ENCODE data around the gene GDAP1L1.
A peak's percentile ranks its signal among the peaks of the same experiment; 100 is the strongest.
"Not testable (repeated sequence)": the region's sequence is repeated elsewhere in the genome, so short reads cannot be mapped to it uniquely, and the experiment has no call there.

Gene GDAP1L1

GRCh38 chr20:44219791-44220190 is 27.3 kb upstream of the GDAP1L1 start:
- no peak for DNase-seq (ENCODE audit: low spot score)

DNA sequence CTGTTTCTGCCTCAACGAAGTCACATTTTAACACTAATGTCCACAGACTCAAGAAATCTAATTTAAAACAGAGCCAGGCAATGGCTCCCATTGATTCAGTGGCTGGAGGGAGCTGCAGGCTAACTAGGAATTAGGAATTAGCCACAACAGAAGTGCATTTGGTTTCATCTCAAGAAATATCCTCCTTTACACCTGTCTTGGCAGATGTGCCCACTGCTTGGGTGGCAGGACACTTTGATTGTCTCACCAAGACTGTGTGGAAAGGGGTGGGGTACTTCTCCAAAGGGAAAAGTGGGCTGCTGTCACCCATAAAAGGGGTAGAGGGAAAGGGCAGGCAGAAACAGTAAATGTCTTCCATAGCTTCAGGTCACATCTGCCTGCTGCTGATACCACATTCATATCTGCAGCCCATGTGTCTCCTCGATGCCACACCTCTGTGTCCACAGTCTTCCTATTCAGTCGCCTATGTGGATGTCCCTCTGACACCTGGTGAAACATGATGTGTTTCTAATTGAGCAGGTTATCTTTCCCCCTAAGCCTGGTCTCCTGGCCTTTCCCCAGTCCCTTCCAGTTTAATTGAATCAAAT is 25.6 kb upstream of the GDAP1L1 start:
- DNase-seq (ENCODE audit: low spot score) = no peak

GRCh38 chr20:44222027-44222426 is 25.1 kb upstream of the GDAP1L1 start:
- no peak for DNase-seq (ENCODE audit: low spot score)

GRCh38 chr20:44222633-44223368 is 24.3 kb upstream of the GDAP1L1 start:
- DNase-seq (ENCODE audit: low spot score) = no peak

DNA sequence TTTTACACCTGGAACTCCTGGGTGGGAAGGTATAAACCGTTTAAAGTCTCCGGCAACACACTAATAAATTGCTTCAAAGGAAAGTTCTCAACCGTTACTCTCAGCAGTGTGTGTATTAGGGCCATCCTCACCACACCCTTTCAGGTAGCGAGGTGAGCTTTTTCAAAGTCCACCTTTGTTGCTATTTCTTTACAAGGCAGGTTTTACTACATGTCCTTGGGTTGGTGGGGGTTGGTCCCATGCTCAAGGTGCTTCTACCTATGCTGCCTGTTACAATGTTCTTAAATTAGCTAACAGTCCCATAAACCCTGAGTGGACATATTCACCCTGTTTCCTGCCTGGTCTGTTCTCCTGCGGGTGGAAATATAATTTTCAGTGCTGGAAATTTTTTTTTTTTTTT is 23.4 kb upstream of the GDAP1L1 start:
- DNase-seq (ENCODE audit: low spot score) = no peak

DNA sequence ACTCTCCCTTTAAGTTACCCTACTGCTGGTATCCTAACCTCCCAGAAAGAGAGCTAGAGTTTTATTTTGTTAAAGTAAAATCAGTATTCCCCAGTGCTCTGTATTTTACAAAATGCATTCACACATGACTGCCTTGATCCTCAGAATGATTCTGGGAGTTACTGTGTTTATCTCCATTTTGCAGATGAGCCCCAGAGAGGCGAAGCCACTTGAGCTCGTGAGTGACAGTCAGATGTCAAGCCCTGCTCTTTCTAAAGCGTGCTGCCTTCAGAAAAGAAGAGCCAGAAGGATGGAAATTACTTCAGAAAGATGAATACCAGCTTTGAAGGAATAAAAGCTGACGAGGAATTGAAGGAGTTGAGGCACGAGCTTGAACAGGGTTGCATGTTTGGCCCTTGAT is 22.5 kb upstream of the GDAP1L1 start:
- DNase-seq (ENCODE audit: low spot score) = no peak

- DNase-seq (ENCODE audit: low spot score) = no peak
Observed at GRCh38 chr20:44228465-44229258, 18.4 kb upstream of the GDAP1L1 start.

DNA sequence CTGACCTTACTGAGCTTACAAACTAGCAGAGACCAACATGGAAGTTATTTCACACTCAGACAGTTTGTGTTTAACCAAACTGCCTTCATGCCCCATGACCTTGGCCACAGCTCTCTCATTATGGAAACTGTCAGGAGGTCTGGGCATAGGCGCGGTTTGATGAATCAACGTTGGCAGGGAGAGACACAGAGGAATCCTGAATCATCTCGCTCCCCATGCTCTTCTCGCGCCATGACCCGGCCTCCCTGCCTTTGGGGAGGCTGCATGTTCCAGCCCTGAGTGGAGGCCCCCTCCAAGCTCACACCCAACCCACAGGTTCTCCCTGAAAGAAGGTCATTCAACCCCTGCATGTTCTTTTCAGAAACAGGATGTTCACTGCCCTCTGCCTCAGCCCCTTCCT is 15.9 kb upstream of the GDAP1L1 start:
- DNase-seq (ENCODE audit: low spot score) = no peak

DNA sequence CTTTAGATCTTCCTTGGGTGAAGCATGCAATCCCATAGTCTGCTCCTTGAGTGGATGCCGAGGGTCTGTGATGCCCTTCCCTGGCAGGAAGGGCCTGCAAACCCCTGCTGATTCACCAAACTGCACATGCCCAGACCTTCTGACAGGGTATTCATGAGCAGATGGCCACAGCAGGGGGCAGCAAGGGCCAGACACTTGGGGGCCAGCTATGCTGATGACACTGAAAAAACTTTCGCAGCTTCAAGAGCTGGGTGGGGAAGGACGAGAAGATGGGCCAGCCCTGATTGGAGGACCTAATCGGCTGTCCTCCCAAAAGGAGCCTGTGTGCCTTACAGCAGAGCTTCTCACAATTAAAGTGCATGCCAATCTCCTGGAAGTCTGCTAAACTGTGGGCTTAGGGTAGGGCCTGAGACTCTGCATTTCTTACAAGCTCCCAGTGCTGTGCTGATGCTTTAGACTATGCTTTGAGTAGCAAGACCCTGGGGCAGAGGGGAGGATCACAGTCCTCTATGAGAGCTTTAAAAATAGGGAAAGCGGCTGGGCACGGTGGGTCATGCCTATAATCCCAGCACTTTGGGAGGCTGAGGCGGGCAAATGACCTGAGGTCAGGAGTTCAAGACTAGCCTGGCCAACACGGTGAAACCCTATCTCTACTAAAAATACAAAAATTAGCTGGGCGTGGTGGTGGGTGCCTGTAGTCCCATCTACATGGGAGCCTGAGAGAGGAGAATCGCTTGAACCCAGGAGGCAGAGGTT is 15.2 kb upstream of the GDAP1L1 start:
- no peak for DNase-seq (ENCODE audit: low spot score)

DNA sequence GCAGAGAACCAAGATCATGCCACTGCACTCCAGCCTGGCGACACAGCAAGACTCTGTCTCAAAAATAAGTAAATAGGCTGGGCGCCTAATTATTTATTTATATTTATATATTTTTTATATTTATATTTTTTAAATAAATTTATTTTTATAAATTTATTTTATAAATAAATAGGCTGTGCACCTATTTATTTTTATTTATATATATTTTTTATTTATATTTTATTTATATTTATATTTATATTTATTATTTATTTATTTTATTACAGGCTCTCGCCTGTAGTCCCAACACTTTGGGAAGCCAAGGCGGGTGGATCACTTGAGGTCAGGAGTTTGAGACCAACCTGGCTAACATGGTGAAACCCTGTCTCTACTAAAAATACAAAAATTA is 14.6 kb upstream of the GDAP1L1 start:
- not testable (repeated sequence) for DNase-seq (ENCODE audit: low spot score)

- DNase-seq (ENCODE audit: low spot score) = no peak
Observed at GRCh38 chr20:44233436-44234016, 13.6 kb upstream of the GDAP1L1 start.

- DNase-seq (ENCODE audit: low spot score) = no peak
Observed at GRCh38 chr20:44234566-44235317, 12.4 kb upstream of the GDAP1L1 start.

DNA sequence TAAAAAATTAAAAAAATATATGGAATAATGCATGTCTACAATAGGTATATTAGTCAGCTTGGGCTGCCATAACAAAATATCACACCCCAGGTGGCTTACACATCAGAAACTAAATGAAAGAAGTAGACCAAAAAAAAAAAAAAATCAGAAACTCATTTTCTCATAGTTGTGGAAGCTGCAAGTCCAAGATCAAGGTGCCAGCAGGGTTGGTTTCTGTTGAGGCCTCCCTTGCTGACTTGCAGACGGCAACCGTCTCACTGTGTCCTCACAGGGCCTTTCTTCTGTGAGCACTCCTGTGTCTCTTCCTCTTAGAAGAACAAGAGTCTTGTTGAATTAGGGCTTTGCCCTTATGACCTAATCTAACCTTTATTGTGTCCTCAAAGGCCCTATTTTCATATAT is 11.4 kb upstream of the GDAP1L1 start:
- no peak for DNase-seq (ENCODE audit: low spot score)

GRCh38 chr20:44236840-44237239 is 10.3 kb upstream of the GDAP1L1 start:
- DNase-seq (ENCODE audit: low spot score) = not testable (repeated sequence)

- DNase-seq (ENCODE audit: low spot score) = no peak
Observed at GRCh38 chr20:44241796-44242195, 5.3 kb upstream of the GDAP1L1 start.

DNA sequence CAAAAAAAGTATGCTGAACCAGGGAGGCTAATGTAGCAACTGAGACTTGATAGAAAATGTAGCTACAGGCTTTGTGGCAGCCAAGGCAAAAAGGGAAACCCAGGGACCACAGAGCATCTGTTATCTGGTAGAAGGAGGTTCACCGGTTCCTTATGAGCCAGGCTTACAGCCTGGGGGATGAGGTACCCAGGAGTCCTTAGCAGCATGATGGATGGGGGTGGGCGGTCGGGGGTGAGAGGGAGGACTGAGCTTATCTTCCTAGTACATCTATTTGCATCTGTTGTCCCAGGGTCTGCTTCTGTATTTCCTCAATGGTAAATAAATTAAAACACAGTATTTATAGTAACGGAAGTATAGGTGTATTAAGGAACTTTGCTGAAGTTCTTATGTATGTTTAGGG is 1.1 kb upstream of the GDAP1L1 start:
- no peak for DNase-seq (ENCODE audit: low spot score)

GRCh38 chr20:44247586-44248409 is 690 bp downstream of the GDAP1L1 start:
- DNase-seq (ENCODE audit: low spot score) = peak; percentile 59

GRCh38 chr20:44248410-44248759 is 1.3 kb downstream of the GDAP1L1 start:
- no peak for DNase-seq (ENCODE audit: low spot score)

GRCh38 chr20:44251284-44251683 is 4.2 kb downstream of the GDAP1L1 start:
- DNase-seq (ENCODE audit: low spot score) = no peak

GRCh38 chr20:44253528-44253927 is 6.4 kb downstream of the GDAP1L1 start:
- DNase-seq (ENCODE audit: low spot score) = no peak

GRCh38 chr20:44254073-44254472 is 7.0 kb downstream of the GDAP1L1 start:
- no peak for DNase-seq (ENCODE audit: low spot score)

Measured in AG08395 (cell line).